Suprapubic skin (tissue), 4 donors: ENCODE measurements around the gene SPDYE4.

Experiments used
- EP300 ChIP-seq: sonication (generic); formaldehyde crosslinking; IDR thresholded peaks from one replicate; pipeline ENCODE4 v1.6.1; 2017; ENCODE audit warnings: antibody characterized with exemption
- POLR2A ChIP-seq, 2 donors: fragments of 450-650 bp; IDR thresholded peaks; one replicate each; pipeline ENCODE4 v1.6.1; 2017; ENCODE audit warnings: antibody characterized with exemption in 2 of 2, mild to moderate bottlenecking in 2 of 2, moderate library complexity in 2 of 2
- POLR2AphosphoS5 ChIP-seq, 3 donors: sonication (generic); formaldehyde crosslinking; IDR thresholded peaks; one replicate each; pipeline ENCODE4 v1.6.1; 2017; ENCODE audit warnings: antibody characterized with exemption in 3 of 3
- TF ChIP-seq, protein P1 (sequence below), 2 donors: fragments of 200-600 bp in 1 of 2; fragments of 450-650 bp in 1 of 2; sonication (generic) in 1 of 2; IDR thresholded peaks; one replicate each; pipeline ENCODE4 v1.5.1; 2016 to 2019; ENCODE audit warnings: antibody characterized with exemption in 2 of 2, mild to moderate bottlenecking in 1 of 2, moderate library complexity in 1 of 2

DNA sequence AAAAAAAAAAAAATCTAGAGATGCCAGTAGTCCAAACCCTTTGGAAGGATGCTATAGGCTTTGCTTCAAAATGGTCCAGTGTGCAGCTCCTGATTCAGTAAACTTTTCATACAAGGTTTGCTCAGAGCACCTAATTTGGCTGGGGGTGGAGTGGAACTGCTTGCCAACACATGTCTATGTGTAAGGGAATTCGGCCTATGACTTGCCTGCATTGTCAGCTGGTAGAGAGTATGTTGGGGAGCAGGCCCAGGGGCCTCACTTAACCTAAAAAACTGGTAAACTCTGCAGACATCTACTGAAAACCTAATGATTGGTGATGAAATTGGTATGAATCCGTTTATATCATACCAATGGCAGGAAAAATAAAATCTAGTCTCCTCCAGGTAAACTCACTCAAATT, 42.3 kb upstream of the SPDYE4 start:
- TF ChIP-seq EP300 = no peak
- TF ChIP-seq POLR2AphosphoS5 (IDR thresholded peaks at IDR 0.05) = no peak
- TF ChIP-seq, protein P1, sequence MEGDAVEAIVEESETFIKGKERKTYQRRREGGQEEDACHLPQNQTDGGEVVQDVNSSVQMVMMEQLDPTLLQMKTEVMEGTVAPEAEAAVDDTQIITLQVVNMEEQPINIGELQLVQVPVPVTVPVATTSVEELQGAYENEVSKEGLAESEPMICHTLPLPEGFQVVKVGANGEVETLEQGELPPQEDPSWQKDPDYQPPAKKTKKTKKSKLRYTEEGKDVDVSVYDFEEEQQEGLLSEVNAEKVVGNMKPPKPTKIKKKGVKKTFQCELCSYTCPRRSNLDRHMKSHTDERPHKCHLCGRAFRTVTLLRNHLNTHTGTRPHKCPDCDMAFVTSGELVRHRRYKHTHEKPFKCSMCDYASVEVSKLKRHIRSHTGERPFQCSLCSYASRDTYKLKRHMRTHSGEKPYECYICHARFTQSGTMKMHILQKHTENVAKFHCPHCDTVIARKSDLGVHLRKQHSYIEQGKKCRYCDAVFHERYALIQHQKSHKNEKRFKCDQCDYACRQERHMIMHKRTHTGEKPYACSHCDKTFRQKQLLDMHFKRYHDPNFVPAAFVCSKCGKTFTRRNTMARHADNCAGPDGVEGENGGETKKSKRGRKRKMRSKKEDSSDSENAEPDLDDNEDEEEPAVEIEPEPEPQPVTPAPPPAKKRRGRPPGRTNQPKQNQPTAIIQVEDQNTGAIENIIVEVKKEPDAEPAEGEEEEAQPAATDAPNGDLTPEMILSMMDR (IDR thresholded peaks at IDR 0.05) = no peak
- TF ChIP-seq POLR2A (IDR thresholded peaks at IDR 0.05) = no peak
